Peyer's patch (tissue), 4 donors: ENCODE measurements around the gene CAV1.

ENCODE experiments used
- POLR2A ChIP-seq, 2 donors: fragments of 450-650 bp; IDR thresholded peaks; one replicate each; pipeline ENCODE4 v1.5.1; 2017; ENCODE audit warnings: antibody characterized with exemption in 2 of 2, mild to moderate bottlenecking in 2 of 2, moderate library complexity in 2 of 2
- TF ChIP-seq, protein P1 (sequence below), 6 experiments: fragments of 450-650 bp in 4 of 6; fragments of 200-600 bp in 2 of 6; sonication (generic) in 1 of 6; IDR thresholded peaks; one replicate each; pipeline ENCODE4 v1.5.1; 2017 to 2019; ENCODE audit warnings: antibody characterized with exemption in 6 of 6, mild to moderate bottlenecking in 3 of 6, moderate library complexity in 1 of 6

DNA sequence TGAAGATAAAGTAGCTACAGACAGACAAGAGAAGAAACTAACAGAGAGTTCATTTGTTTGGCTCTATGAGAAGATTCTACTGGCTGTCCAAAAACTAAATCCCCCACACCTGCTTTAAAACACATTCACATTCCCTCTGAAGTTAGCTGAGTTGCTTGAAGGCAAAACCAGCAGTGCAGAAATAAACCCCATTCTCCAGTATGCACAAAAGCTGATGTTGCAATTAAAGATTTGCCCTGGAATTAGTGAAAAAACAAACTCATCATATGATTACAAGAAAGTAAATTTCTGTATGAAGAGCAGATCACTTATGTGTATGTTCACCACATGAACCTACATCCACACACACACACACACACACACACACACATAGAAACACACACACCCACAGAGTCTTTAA, 9.3 kb upstream of the CAV1 start:
- TF ChIP-seq, protein P1, sequence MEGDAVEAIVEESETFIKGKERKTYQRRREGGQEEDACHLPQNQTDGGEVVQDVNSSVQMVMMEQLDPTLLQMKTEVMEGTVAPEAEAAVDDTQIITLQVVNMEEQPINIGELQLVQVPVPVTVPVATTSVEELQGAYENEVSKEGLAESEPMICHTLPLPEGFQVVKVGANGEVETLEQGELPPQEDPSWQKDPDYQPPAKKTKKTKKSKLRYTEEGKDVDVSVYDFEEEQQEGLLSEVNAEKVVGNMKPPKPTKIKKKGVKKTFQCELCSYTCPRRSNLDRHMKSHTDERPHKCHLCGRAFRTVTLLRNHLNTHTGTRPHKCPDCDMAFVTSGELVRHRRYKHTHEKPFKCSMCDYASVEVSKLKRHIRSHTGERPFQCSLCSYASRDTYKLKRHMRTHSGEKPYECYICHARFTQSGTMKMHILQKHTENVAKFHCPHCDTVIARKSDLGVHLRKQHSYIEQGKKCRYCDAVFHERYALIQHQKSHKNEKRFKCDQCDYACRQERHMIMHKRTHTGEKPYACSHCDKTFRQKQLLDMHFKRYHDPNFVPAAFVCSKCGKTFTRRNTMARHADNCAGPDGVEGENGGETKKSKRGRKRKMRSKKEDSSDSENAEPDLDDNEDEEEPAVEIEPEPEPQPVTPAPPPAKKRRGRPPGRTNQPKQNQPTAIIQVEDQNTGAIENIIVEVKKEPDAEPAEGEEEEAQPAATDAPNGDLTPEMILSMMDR (IDR thresholded peaks at IDR 0.05) = no peak
- TF ChIP-seq POLR2A (IDR thresholded peaks at IDR 0.05) = no peak
